ENCODE results near the gene CXXC4. TPM values are rescaled to one million over a fixed set of nuclear protein-coding genes. Genes with fewer than 3 reads are reported as not detected.

The CXXC4 gene
- total RNA-seq, 1 experiment from 2014 or later = 0.76 TPM

GRCh38 chr4:104451573-104451972 is 43.1 kb downstream of the CXXC4 start:
- H3K27me3 ChIP-seq (ENCODE audit: insufficient read depth, low read depth) = no peaks in the 10 kb centered on the region
- CTCF ChIA-PET = no interaction called here
- POLR2A ChIA-PET (ENCODE audit: unreplicated experiment) = no interaction called here
- H3K9me2 ChIP-seq (ENCODE audit: insufficient read depth) = no peaks in the 10 kb centered on the region
- no peaks in the 10 kb centered on the region for H4K20me1 ChIP-seq (ENCODE audit: insufficient read depth)
- no peaks in the 10 kb centered on the region for H3K9me3 ChIP-seq (ENCODE audit: insufficient read depth, low read depth)
- no peaks in the 10 kb centered on the region for H3F3A ChIP-seq (ENCODE audit: insufficient read depth, low read depth)
- no peak overlapping the region for H3K27ac ChIP-seq
- TF ChIP-seq EZH2 (IDR thresholded peaks at IDR 0.05; ENCODE audit: low read depth) (no peak), CTCF (conservative IDR thresholded peaks at IDR 0.05) (no peak)
- no peaks in the 10 kb centered on the region for H3K4me1 ChIP-seq (replicated peaks; ENCODE audit: insufficient read depth)
- H3K36me3 ChIP-seq (ENCODE audit: low read depth) = no peaks in the 10 kb centered on the region
- intact Hi-C loops (cut with micrococcal nuclease; ENCODE audit: unreplicated experiment) = no loop called here
- H3K4me2 ChIP-seq = no peak overlapping the region
- no peak for DNase-seq
- BruUV-seq (replicated peaks) = no TSS peak
- no peaks in the 10 kb centered on the region for H3K79me2 ChIP-seq (ENCODE audit: low read depth)
- no peak overlapping the region for H3K4me3 ChIP-seq
- H2AFZ ChIP-seq = no peak overlapping the region

DNA sequence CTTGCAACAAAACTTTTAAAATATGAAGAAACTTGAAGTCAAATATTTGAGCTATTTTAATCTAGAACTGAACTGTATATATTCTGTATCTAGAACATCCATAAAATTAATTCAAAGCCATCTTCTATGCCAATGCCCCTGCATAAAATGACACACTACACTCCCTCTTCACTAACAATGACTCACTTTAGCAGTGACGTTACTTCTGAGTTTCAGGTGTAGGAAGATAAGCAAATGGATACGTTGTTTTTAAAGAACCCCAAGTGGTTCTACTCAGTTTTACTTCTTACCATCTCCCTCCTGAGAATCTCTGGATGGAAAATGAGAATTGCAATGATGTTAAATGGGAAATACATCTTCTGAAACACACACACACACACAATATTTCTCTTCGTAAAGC is 45.2 kb downstream of the CXXC4 start:
- H2AFZ ChIP-seq = no peak overlapping the region
- no peaks in the 10 kb centered on the region for H3K36me3 ChIP-seq (ENCODE audit: low read depth)
- no peaks in the 10 kb centered on the region for H3K4me1 ChIP-seq (replicated peaks; ENCODE audit: insufficient read depth)
- intact Hi-C loops (cut with micrococcal nuclease; ENCODE audit: unreplicated experiment) = no loop called here
- ChIA-PET CTCF (no interaction called here), POLR2A (ENCODE audit: unreplicated experiment) (no interaction called here)
- H3K4me2 ChIP-seq = no peak overlapping the region
- H3K27me3 ChIP-seq (ENCODE audit: insufficient read depth, low read depth) = no peaks in the 10 kb centered on the region
- BruUV-seq (replicated peaks) = no TSS peak
- no peaks in the 10 kb centered on the region for H3F3A ChIP-seq (ENCODE audit: insufficient read depth, low read depth)
- no peaks in the 10 kb centered on the region for H3K9me3 ChIP-seq (ENCODE audit: insufficient read depth, low read depth)
- no peaks in the 10 kb centered on the region for H3K79me2 ChIP-seq (ENCODE audit: low read depth)
- H3K27ac ChIP-seq = no peak overlapping the region
- H3K4me3 ChIP-seq = no peak overlapping the region
- no peak for TF ChIP-seq EZH2 (IDR thresholded peaks at IDR 0.05; ENCODE audit: low read depth)
- no peak for TF ChIP-seq CTCF (conservative IDR thresholded peaks at IDR 0.05)
- no peak for DNase-seq
- H4K20me1 ChIP-seq (ENCODE audit: insufficient read depth) = no peaks in the 10 kb centered on the region
- no peaks in the 10 kb centered on the region for H3K9me2 ChIP-seq (ENCODE audit: insufficient read depth)

- ChIA-PET POLR2A (ENCODE audit: unreplicated experiment) (no interaction called here), CTCF (no interaction called here)
- no peak overlapping the region for H2AFZ ChIP-seq
- DNase-seq = no peak
- no TSS peak for BruUV-seq (replicated peaks)
- no peaks in the 10 kb centered on the region for H3F3A ChIP-seq (ENCODE audit: insufficient read depth, low read depth)
- no peak overlapping the region for H3K27ac ChIP-seq
- no peaks in the 10 kb centered on the region for H3K36me3 ChIP-seq (ENCODE audit: low read depth)
- H3K9me3 ChIP-seq (ENCODE audit: insufficient read depth, low read depth) = no peaks in the 10 kb centered on the region
- H3K79me2 ChIP-seq (ENCODE audit: low read depth) = no peaks in the 10 kb centered on the region
- H3K4me1 ChIP-seq (replicated peaks; ENCODE audit: insufficient read depth) = no peaks in the 10 kb centered on the region
- H3K27me3 ChIP-seq (ENCODE audit: insufficient read depth, low read depth) = no peaks in the 10 kb centered on the region
- H3K9me2 ChIP-seq (ENCODE audit: insufficient read depth) = no peaks in the 10 kb centered on the region
- intact Hi-C loops (cut with micrococcal nuclease; ENCODE audit: unreplicated experiment) = no loop called here
- H3K4me3 ChIP-seq = no peak overlapping the region
- no peaks in the 10 kb centered on the region for H4K20me1 ChIP-seq (ENCODE audit: insufficient read depth)
- H3K4me2 ChIP-seq = no peak overlapping the region
- TF ChIP-seq CTCF (conservative IDR thresholded peaks at IDR 0.05) (no peak), EZH2 (IDR thresholded peaks at IDR 0.05; ENCODE audit: low read depth) (no peak)
These were observed 47.4 kb downstream of the CXXC4 start for GRCh38 chr4:104447294-104447693.

Measured in PC-9 (cell line).